Measurements from ENCODE around the gene MPZL2.

DNA sequence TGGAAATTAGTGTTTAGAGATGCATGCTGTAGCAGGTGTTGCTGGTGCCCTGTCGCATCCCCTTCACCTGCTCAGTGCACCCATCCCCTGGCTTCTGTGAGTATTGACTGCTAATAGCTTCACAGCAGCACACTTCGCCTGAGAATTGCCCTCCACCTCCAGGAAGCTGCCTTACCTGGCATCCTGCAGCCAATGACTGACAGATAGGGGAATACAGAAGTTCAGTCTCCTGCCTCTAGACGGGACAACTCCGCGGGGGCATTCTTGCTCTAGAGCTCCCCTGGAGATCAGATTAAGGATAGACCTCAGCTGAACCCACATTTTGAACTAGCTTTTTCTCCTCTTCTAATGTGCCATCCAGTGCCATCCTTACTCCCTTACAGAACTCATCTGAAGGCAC lies 31.1 kb upstream of the MPZL2 start:
- TF ChIP-seq, protein P1, sequence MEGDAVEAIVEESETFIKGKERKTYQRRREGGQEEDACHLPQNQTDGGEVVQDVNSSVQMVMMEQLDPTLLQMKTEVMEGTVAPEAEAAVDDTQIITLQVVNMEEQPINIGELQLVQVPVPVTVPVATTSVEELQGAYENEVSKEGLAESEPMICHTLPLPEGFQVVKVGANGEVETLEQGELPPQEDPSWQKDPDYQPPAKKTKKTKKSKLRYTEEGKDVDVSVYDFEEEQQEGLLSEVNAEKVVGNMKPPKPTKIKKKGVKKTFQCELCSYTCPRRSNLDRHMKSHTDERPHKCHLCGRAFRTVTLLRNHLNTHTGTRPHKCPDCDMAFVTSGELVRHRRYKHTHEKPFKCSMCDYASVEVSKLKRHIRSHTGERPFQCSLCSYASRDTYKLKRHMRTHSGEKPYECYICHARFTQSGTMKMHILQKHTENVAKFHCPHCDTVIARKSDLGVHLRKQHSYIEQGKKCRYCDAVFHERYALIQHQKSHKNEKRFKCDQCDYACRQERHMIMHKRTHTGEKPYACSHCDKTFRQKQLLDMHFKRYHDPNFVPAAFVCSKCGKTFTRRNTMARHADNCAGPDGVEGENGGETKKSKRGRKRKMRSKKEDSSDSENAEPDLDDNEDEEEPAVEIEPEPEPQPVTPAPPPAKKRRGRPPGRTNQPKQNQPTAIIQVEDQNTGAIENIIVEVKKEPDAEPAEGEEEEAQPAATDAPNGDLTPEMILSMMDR (IDR thresholded peaks at IDR 0.05): no peak
- no peak for TF ChIP-seq EZH2 (IDR thresholded peaks at IDR 0.05)
- no peak for TF ChIP-seq EZH2phosphoT487 (IDR thresholded peaks at IDR 0.05)

Data from neural progenitor cell (in vitro differentiated cells).